Kidney epithelial cell (primary cell): ENCODE measurements around the gene CCBE1. TPM values are rescaled to one million over a fixed set of nuclear protein-coding genes. Genes with fewer than 3 reads are reported as not detected.

Source experiments
- DNase-seq: peaks from one replicate; pipeline ENCODE4 v3.0.0-alpha.2; 2010; ENCODE audit warnings: low read depth
- H3K27me3 ChIP-seq: 2 replicates; pipeline ENCODE4 v1.6.0; 2011; ENCODE audit warnings: low read length; ENCODE audit not compliant: control insufficient read depth, insufficient read depth
- H3K36me3 ChIP-seq: 2 replicates; pipeline ENCODE4 v1.5.1; 2011; ENCODE audit warnings: low read length; ENCODE audit not compliant: control insufficient read depth, insufficient read depth
- H3K4me3 ChIP-seq: 2 replicates; pipeline ENCODE4 v1.5.1; 2011; ENCODE audit warnings: low read depth, mild to moderate bottlenecking, control low read depth, low read length
- CTCF ChIP-seq: IDR thresholded peaks from 2 replicates; pipeline ENCODE4 v1.5.1; 2011; ENCODE audit warnings: mild to moderate bottlenecking, moderate library complexity, low read length, control low read depth, inconsistent platforms; ENCODE audit not compliant: insufficient read depth, poor library complexity, severe bottlenecking
- total RNA-seq: library from RNA; depleted of rRNA; stranded (reverse); fragments of >200 nt; gene quantifications from 2 replicates; pipeline ENCODE4 v1.2.3, GENCODE V29; 2015

CCBE1 gene
- total RNA-seq, 1 donor from 2014 or later, result 1.2 TPM

GRCh38 chr18:59402432-59403090 lies 294.7 kb downstream of the CCBE1 start:
- TF ChIP-seq CTCF, result peak; percentile 99
- Histone ChIP-seq H3K36me3 (no peaks in the 10 kb centered on the region), H3K27me3 (no peaks in the 10 kb centered on the region), H3K4me3 (no peak overlapping the region)
- peak; percentile 65 for DNase-seq

- DNase-seq, result no peak
- H3K36me3 ChIP-seq, result no peaks in the 10 kb centered on the region
- no peak for TF ChIP-seq CTCF
- no peaks in the 10 kb centered on the region for H3K27me3 ChIP-seq
- no peak overlapping the region for H3K4me3 ChIP-seq
These were observed 296.8 kb downstream of the CCBE1 start for GRCh38 chr18:59400407-59400806.

GRCh38 chr18:59395226-59396175 lies 301.7 kb downstream of the CCBE1 start:
- Histone ChIP-seq H3K4me3 (no peak overlapping the region), H3K27me3 (no peaks in the 10 kb centered on the region), H3K36me3 (no peaks in the 10 kb centered on the region)
- no peak for TF ChIP-seq CTCF
- no peak for DNase-seq

- H3K27me3 ChIP-seq, result no peaks in the 10 kb centered on the region
- H3K4me3 ChIP-seq, result no peak overlapping the region
- TF ChIP-seq CTCF, result no peak
- DNase-seq, result no peak
- H3K36me3 ChIP-seq, result no peaks in the 10 kb centered on the region
These were observed 303.8 kb downstream of the CCBE1 start for GRCh38 chr18:59393381-59393780.

GRCh38 chr18:59388817-59389216 lies 308.4 kb downstream of the CCBE1 start:
- no peaks in the 10 kb centered on the region for H3K36me3 ChIP-seq
- TF ChIP-seq CTCF, result no peak
- H3K4me3 ChIP-seq, result no peak overlapping the region
- H3K27me3 ChIP-seq, result no peaks in the 10 kb centered on the region
- DNase-seq, result no peak
